IMR-90 (cell line): ENCODE data around the gene UST. TPM values are rescaled to one million over a fixed set of nuclear protein-coding genes. Genes with fewer than 3 reads are reported as not detected.
"Not testable (repeated sequence)": the region's sequence is repeated elsewhere in the genome, so short reads cannot be mapped to it uniquely, and the experiment has no call there.

Experiments used
- ATAC-seq: fragments of 200-7000 bp; cut with Tn5 transposase; 2 replicates; pipeline ENCODE4 v1.9.1; 2020; ENCODE audit warnings: low read depth, mild to moderate bottlenecking, moderate library complexity
- BruUV-seq: library from RNA; stranded (reverse); fragments of 400-500 nt; replicated peaks from 2 replicates; lab custom pipeline; 2021; lab: Mats Ljungman, UMichigan
- CTCF ChIA-PET: fragments of 300-600 bp; formaldehyde crosslinking; extraction: SDS; loops from one replicate; lab custom pipeline; 2021; ENCODE audit warnings: antibody characterized with exemption; lab: Yijun Ruan, JAX
- POLR2A ChIA-PET: fragments of 300-600 bp; sonication (Branson Sonifier 250); formaldehyde crosslinking; loops from one replicate; lab custom pipeline; 2022; ENCODE audit warnings: antibody characterized with exemption; ENCODE audit not compliant: unreplicated experiment; lab: Charles Lee
- DNase-seq: peaks from one replicate; pipeline ENCODE4 v3.0.0; 2013
- H2AFZ ChIP-seq: replicated peaks from 2 replicates; pipeline ENCODE3; 2013; ENCODE audit warnings: low read length, mild to moderate bottlenecking; ENCODE audit not compliant: poor library complexity
- H2AK5ac ChIP-seq: 2 replicates; pipeline ENCODE4 v1.6.1; 2013; ENCODE audit warnings: low read depth, low read length, inconsistent platforms
- H2AK9ac ChIP-seq: replicated peaks from 2 replicates; pipeline ENCODE3; 2013; ENCODE audit warnings: mild to moderate bottlenecking, low read depth, low read length, moderate library complexity; ENCODE audit not compliant: poor library complexity
- H2BK120ac ChIP-seq: 2 replicates; pipeline ENCODE4 v1.6.1; 2013; ENCODE audit warnings: low read depth, low read length, inconsistent platforms
- H2BK15ac ChIP-seq: 3 replicates; pipeline ENCODE4 v1.6.1; 2013; ENCODE audit warnings: low read depth, low read length, inconsistent platforms
- H2BK20ac ChIP-seq: 2 replicates; pipeline ENCODE4 v1.6.1; 2013; ENCODE audit warnings: low read depth, mild to moderate bottlenecking, inconsistent platforms, low read length, moderate library complexity
- H2BK5ac ChIP-seq: 2 replicates; pipeline ENCODE4 v1.6.1; 2013; ENCODE audit warnings: mild to moderate bottlenecking, low read depth, low read length, inconsistent platforms; ENCODE audit not compliant: poor library complexity, severe bottlenecking
- H3K14ac ChIP-seq: replicated peaks from 2 replicates; pipeline ENCODE4 v1.6.1; 2013; ENCODE audit warnings: low read depth, low read length, inconsistent platforms
- H3K18ac ChIP-seq: 2 replicates; pipeline ENCODE4 v1.6.1; 2013; ENCODE audit warnings: low read depth, low read length, control low read depth
- H3K23ac ChIP-seq: 2 replicates; pipeline ENCODE4 v1.6.1; 2013; ENCODE audit warnings: low read depth, low read length, inconsistent platforms
- H3K27ac ChIP-seq: 2 replicates; pipeline ENCODE4 v1.5.1; 2013; ENCODE audit warnings: mild to moderate bottlenecking, control low read depth, low read length; ENCODE audit not compliant: insufficient read depth
- H3K27me3 ChIP-seq: 2 replicates; pipeline ENCODE4 v1.6.1; 2013; ENCODE audit warnings: low read length; ENCODE audit not compliant: control insufficient read depth, insufficient read depth
- H3K36me3 ChIP-seq: 2 replicates; pipeline ENCODE4 v1.6.1; 2013; ENCODE audit warnings: low read length, mixed read lengths; ENCODE audit not compliant: control insufficient read depth, insufficient read depth
- H3K4ac ChIP-seq: 2 replicates; pipeline ENCODE4 v1.6.1; 2013; ENCODE audit warnings: low read depth, low read length, inconsistent platforms
- H3K4me1 ChIP-seq: 2 replicates; pipeline ENCODE4 v1.6.1; 2013; ENCODE audit warnings: low read length, mixed read lengths; ENCODE audit not compliant: control insufficient read depth, insufficient read depth
- H3K4me2 ChIP-seq: 2 replicates; pipeline ENCODE4 v1.6.1; 2013; ENCODE audit warnings: low read depth, mild to moderate bottlenecking, control low read depth, low read length, moderate library complexity
- H3K4me3 ChIP-seq: 2 replicates; pipeline ENCODE4 v1.5.1; 2013; ENCODE audit warnings: low read depth, mild to moderate bottlenecking, control low read depth, low read length, moderate library complexity; ENCODE audit not compliant: insufficient read depth
- H3K56ac ChIP-seq: 2 replicates; pipeline ENCODE4 v1.6.1; 2013; ENCODE audit warnings: low read length, inconsistent platforms; ENCODE audit not compliant: insufficient read depth; ENCODE audit errors: extremely low read depth
- H3K79me1 ChIP-seq, 2 experiments: 2 replicates each; pipeline ENCODE4 v1.6.1; 2013; ENCODE audit warnings: low read length in 2 of 2, inconsistent platforms in 1 of 2, low read depth in 1 of 2
- H3K9ac ChIP-seq: 2 replicates; pipeline ENCODE4 v1.6.1; 2013; ENCODE audit warnings: low read depth, low read length, control low read depth
- H3K9me1 ChIP-seq: 2 replicates; pipeline ENCODE4 v1.6.1; 2013; ENCODE audit warnings: low read length, inconsistent platforms; ENCODE audit not compliant: insufficient read depth
- H3K9me3 ChIP-seq: 2 replicates; pipeline ENCODE4 v1.6.1; 2013; ENCODE audit warnings: low read length; ENCODE audit not compliant: control insufficient read depth, insufficient read depth
- H4K20me1 ChIP-seq: 2 replicates; pipeline ENCODE4 v1.6.1; 2013; ENCODE audit warnings: low read length, inconsistent platforms; ENCODE audit not compliant: insufficient read depth
- H4K5ac ChIP-seq: 2 replicates; pipeline ENCODE4 v1.6.1; 2013; ENCODE audit warnings: mild to moderate bottlenecking, low read depth, low read length, control low read depth
- H4K8ac ChIP-seq, 2 experiments: 2 replicates each; pipeline ENCODE4 v1.6.1; 2013; ENCODE audit warnings: low read depth in 2 of 2, low read length in 2 of 2, control low read depth in 1 of 2, inconsistent platforms in 1 of 2
- H4K91ac ChIP-seq: 2 replicates; pipeline ENCODE4 v1.6.1; 2013; ENCODE audit warnings: low read depth, low read length, inconsistent platforms; ENCODE audit not compliant: insufficient read depth
- WGBS, 2 experiments: methylation state at CpG; one replicate each; pipeline versions ENCODE4 v1.1.5 to v1.1.7; 2013; ENCODE audit warnings: missing lambda C conversion rate in 2 of 2; ENCODE audit not compliant: insufficient read length in 1 of 2; ENCODE audit errors: extremely low coverage in 2 of 2; 5-methylcytosine and 5-hydroxymethylcytosine counted together
- dilution Hi-C: fragments of 300-500 bp; cut with HindIII; formaldehyde crosslinking; loops from one replicate; pipeline ENCODE4 v1.14.3; 2018; ENCODE audit warnings: low sequenced_read_pairs; ENCODE audit not compliant: unreplicated experiment
- in situ Hi-C: fragments of 300-500 bp; cut with MboI; formaldehyde crosslinking; loops from 3 replicates; pipeline ENCODE4 v1.14.3; 2019; ENCODE audit warnings: low sequenced_read_pairs, inconsistent platforms, mixed read lengths
- intact Hi-C: fragments of 100-400 bp; cut with micrococcal nuclease; formaldehyde crosslinking; loops from 2 replicates; pipeline ENCODE4 v1.10.0; 2022
- polyA plus RNA-seq, 3 experiments: library from polyadenylated mRNA; depleted of rRNA; stranded (reverse); fragments of >200 nt; gene quantifications; 2 replicates each; pipeline ENCODE4 v1.2.3, GENCODE V29; 2012; ENCODE audit warnings: low replicate concordance in 1 of 3
- total RNA-seq: library from RNA; depleted of rRNA; stranded (reverse); fragments of >200 nt; gene quantifications from 2 replicates; pipeline ENCODE4 v1.2.3, GENCODE V29; 2012

The UST gene
- total and polyA plus RNA-seq, 2 of the 4 experiments (the other 2 are of a cell fraction), result 7.7 to 13.8 TPM

- H3K14ac ChIP-seq, H4K91ac ChIP-seq, H3K36me3 ChIP-seq, H2AK9ac ChIP-seq, H4K8ac ChIP-seq, H2AFZ ChIP-seq, H3K4me2 ChIP-seq, H3K27me3 ChIP-seq, H3K18ac ChIP-seq, BruUV-seq, in situ Hi-C loops, CTCF ChIA-PET, H2BK15ac ChIP-seq, H3K9ac ChIP-seq, H3K9me3 ChIP-seq, H3K4ac ChIP-seq, H2BK5ac ChIP-seq, H3K56ac ChIP-seq, H2BK120ac ChIP-seq, ATAC-seq, H3K4me1 ChIP-seq, H2AK5ac ChIP-seq, intact Hi-C loops, POLR2A ChIA-PET, H3K4me3 ChIP-seq, H3K27ac ChIP-seq, H2BK20ac ChIP-seq, H4K5ac ChIP-seq, H3K23ac ChIP-seq, dilution Hi-C loops, DNase-seq: not testable (repeated sequence)
- H3K79me1 ChIP-seq, result peaks cover 21 to 37% of the 10 kb centered on the region in 2 experiments
- H4K20me1 ChIP-seq, result peaks cover 30% of the 10 kb centered on the region
- no CpG with 5 or more reads among the region's 3 CpGs for WGBS, 2 experiments
- H3K9me1 ChIP-seq, result peaks cover 14% of the 10 kb centered on the region
These were observed 106.3 kb downstream of the UST start for GRCh38 chr6:148853113-148853512.
